Stimulated activated CD4-positive, alpha-beta T cell treated with anti-CD3 and anti-CD28 coated beads, TNF-alpha, amount 100 ng/mL, for 4 hours (primary cell): Measurements from ENCODE around the gene ABCC2.
"Not testable (repeated sequence)": the region's sequence is repeated elsewhere in the genome, so short reads cannot be mapped to it uniquely, and the experiment has no call there.

Experiments
- DNase-seq, 3 experiments: peaks; one replicate each; pipeline ENCODE4 v3.0.0-alpha.2; 2020; ENCODE audit warnings: low read depth in 3 of 3

ABCC2 gene

GRCh38 chr10:99895066-99895465 is 112.6 kb downstream of the ABCC2 start:
- DNase-seq: not testable (repeated sequence)

DNA sequence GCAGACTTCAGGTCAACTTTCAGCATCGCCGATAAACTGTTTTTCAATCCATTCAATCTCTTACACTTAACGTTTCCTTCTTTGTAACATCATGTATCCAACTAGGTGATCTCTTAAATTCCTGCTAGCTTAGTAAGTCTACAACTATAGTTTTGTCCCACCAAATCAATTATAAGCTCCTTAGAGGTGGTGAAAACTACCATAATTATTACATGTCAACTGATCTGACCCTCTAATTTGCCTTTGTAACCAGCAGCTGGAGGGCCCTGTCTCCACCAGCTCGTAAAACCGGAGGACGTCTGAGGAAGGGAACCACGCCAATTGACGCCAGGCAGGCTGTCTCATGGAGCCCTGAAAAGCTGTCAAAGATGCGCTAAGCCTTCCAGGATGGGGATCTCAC is 113.4 kb downstream of the ABCC2 start:
- no peak for DNase-seq
